Progenitor cell of endocrine pancreas (in vitro differentiated cells): Measurements from ENCODE around the gene CCL7. TPM values are rescaled to one million over a fixed set of nuclear protein-coding genes. Genes with fewer than 3 reads are reported as not detected.

Experiments used
- DNase-seq: peaks from one replicate; pipeline ENCODE4 v3.0.0; 2021; ENCODE audit warnings: low spot score; ENCODE audit not compliant: unreplicated experiment
- H3K27ac Mint-ChIP-seq: 2 replicates; pipeline ENCODE4 v1.8.0; 2021; ENCODE audit warnings: mild to moderate bottlenecking, moderate library complexity, mixed read lengths
- H3K27me3 Mint-ChIP-seq: 2 replicates; pipeline ENCODE4 v1.8.0; 2021; ENCODE audit warnings: mixed read lengths
- H3K36me3 Mint-ChIP-seq: 2 replicates; pipeline ENCODE4 v1.8.0; 2022; ENCODE audit warnings: mixed read lengths; ENCODE audit not compliant: insufficient read depth
- H3K4me1 Mint-ChIP-seq: 2 replicates; pipeline ENCODE4 v1.8.0; 2021; ENCODE audit warnings: low read depth, mixed read lengths
- H3K4me3 Mint-ChIP-seq: 2 replicates; pipeline ENCODE4 v1.8.0; 2021; ENCODE audit warnings: low read depth, mild to moderate bottlenecking, moderate library complexity, mixed read lengths
- H3K9me3 Mint-ChIP-seq: 2 replicates; pipeline ENCODE4 v1.8.0; 2021; ENCODE audit warnings: low read depth, mixed read lengths
- CTCF ChIP-seq: fragments of 200-600 bp; sonication (generic); IDR thresholded peaks from one replicate; pipeline ENCODE4 v1.5.0; 2021; ENCODE audit warnings: antibody characterized with exemption, mild to moderate bottlenecking; ENCODE audit not compliant: unreplicated experiment
- total RNA-seq: library from RNA; stranded (reverse); gene quantifications from 2 replicates; pipeline ENCODE4 v1.2.1, GENCODE V29; 2021

CCL7 gene
- total RNA-seq, 1 donor from 2014 or later, result not detected

- Mint-ChIP-seq H3K9me3 (peaks cover 10% of the 10 kb centered on the region), H3K27me3 (no peaks in the 10 kb centered on the region), H3K4me1 (peaks cover 9% of the 10 kb centered on the region), H3K27ac (no peak overlapping the region), H3K36me3 (no peaks in the 10 kb centered on the region), H3K4me3 (no peak overlapping the region)
- TF ChIP-seq CTCF, result no peak
- DNase-seq, result no peak
Observed at GRCh38 chr17:34234616-34235015, 35.4 kb upstream of the CCL7 start.

- peaks cover 9% of the 10 kb centered on the region for H3K4me1 Mint-ChIP-seq
- no peak for TF ChIP-seq CTCF
- no peak overlapping the region for H3K4me3 Mint-ChIP-seq
- H3K27ac Mint-ChIP-seq, result no peak overlapping the region
- no peak for DNase-seq
- H3K36me3 Mint-ChIP-seq, result no peaks in the 10 kb centered on the region
- H3K9me3 Mint-ChIP-seq, result peaks cover 7% of the 10 kb centered on the region
- H3K27me3 Mint-ChIP-seq, result peaks cover 2% of the 10 kb centered on the region
Observed at GRCh38 chr17:34235389-34236028, 34.5 kb upstream of the CCL7 start.

- DNase-seq, result no peak
- no peak overlapping the region for H3K4me3 Mint-ChIP-seq
- no peaks in the 10 kb centered on the region for H3K36me3 Mint-ChIP-seq
- H3K27ac Mint-ChIP-seq, result no peak overlapping the region
- H3K27me3 Mint-ChIP-seq, result peaks cover 4% of the 10 kb centered on the region
- H3K9me3 Mint-ChIP-seq, result no peaks in the 10 kb centered on the region
- TF ChIP-seq CTCF, result no peak
- peaks cover 9% of the 10 kb centered on the region for H3K4me1 Mint-ChIP-seq
Observed at GRCh38 chr17:34236281-34236892, 33.6 kb upstream of the CCL7 start.

- no peaks in the 10 kb centered on the region for H3K9me3 Mint-ChIP-seq
- H3K4me1 Mint-ChIP-seq, result peaks cover 9% of the 10 kb centered on the region
- no peak overlapping the region for H3K27ac Mint-ChIP-seq
- no peak for DNase-seq
- H3K27me3 Mint-ChIP-seq, result peaks cover 4% of the 10 kb centered on the region
- no peak for TF ChIP-seq CTCF
- H3K36me3 Mint-ChIP-seq, result no peaks in the 10 kb centered on the region
- no peak overlapping the region for H3K4me3 Mint-ChIP-seq
Observed at GRCh38 chr17:34237458-34237857, 32.6 kb upstream of the CCL7 start.

GRCh38 chr17:34241062-34241461 is 29.0 kb upstream of the CCL7 start:
- Mint-ChIP-seq H3K4me1 (peaks cover 2% of the 10 kb centered on the region), H3K9me3 (no peaks in the 10 kb centered on the region), H3K27me3 (peaks cover 4% of the 10 kb centered on the region), H3K27ac (no peak overlapping the region), H3K36me3 (no peaks in the 10 kb centered on the region), H3K4me3 (no peak overlapping the region)
- DNase-seq, result no peak
- no peak for TF ChIP-seq CTCF
